Esophagus squamous epithelium (tissue), 4 donors: ENCODE data around the gene MPV17L2.
A peak's percentile ranks its signal among the peaks of the same experiment; 100 is the strongest.

Source experiments
- CTCF ChIP-seq, 6 experiments: fragments of 450-650 bp in 4 of 6; fragments of 200-600 bp in 2 of 6; sonication (generic) in 2 of 6; IDR thresholded peaks; one replicate each; pipeline ENCODE4 v1.5.1; 2016 to 2019; ENCODE audit warnings: antibody characterized with exemption in 6 of 6, mild to moderate bottlenecking in 4 of 6, moderate library complexity in 4 of 6
- POLR2A ChIP-seq, 4 donors: fragments of 450-650 bp; IDR thresholded peaks; one replicate each; pipeline ENCODE4 v1.6.1; 2017; ENCODE audit warnings: antibody characterized with exemption in 4 of 4, mild to moderate bottlenecking in 4 of 4, moderate library complexity in 3 of 4

- TF ChIP-seq POLR2A (IDR thresholded peaks at IDR 0.05) (peak in 3 of 4 donors; percentile 69 to 84 (median 83)), CTCF (IDR thresholded peaks at IDR 0.05) (peak in 1 of 6 experiments; percentile 14)
Measured at GRCh38 chr19:18152817-18153555, 40.0 kb upstream of the MPV17L2 start, which contains the start of gene PIK3R2.
